ENCODE data around the gene PHC2. TPM values are rescaled to one million over a fixed set of nuclear protein-coding genes. Genes with fewer than 3 reads are reported as not detected.

PHC2 gene
- total RNA-seq, 1 experiment from 2014 or later: 137 TPM

GRCh38 chr1:33401471-33401870 lies 29.4 kb downstream of the PHC2 start:
- H3K9me3 Mint-ChIP-seq (ENCODE audit: unreplicated experiment): peaks cover 1% of the 10 kb centered on the region
- no peak overlapping the region for H3K27ac Mint-ChIP-seq (ENCODE audit: low read depth, unreplicated experiment)
- CTCF ChIA-PET: no interaction called here
- no TSS peak for BruUV-seq (replicated peaks)
- TF ChIP-seq CTCF (IDR thresholded peaks at IDR 0.05; ENCODE audit: unreplicated experiment): no peak
- H3K4me3 Mint-ChIP-seq (ENCODE audit: unreplicated experiment): no peak overlapping the region
- no peak for DNase-seq (ENCODE audit: unreplicated experiment)
- no peaks in the 10 kb centered on the region for H3K27me3 Mint-ChIP-seq (ENCODE audit: insufficient read depth, unreplicated experiment)
- intact Hi-C loops (cut with micrococcal nuclease): no loop called here
- POLR2A ChIA-PET: no interaction called here
- no peaks in the 10 kb centered on the region for H3K4me1 Mint-ChIP-seq (ENCODE audit: insufficient read depth, unreplicated experiment)
- no peaks in the 10 kb centered on the region for H3K36me3 Mint-ChIP-seq (ENCODE audit: insufficient read depth, unreplicated experiment)

GRCh38 chr1:33400153-33400911 lies 30.6 kb downstream of the PHC2 start:
- BruUV-seq (replicated peaks): no TSS peak
- Mint-ChIP-seq H3K27ac (ENCODE audit: low read depth, unreplicated experiment) (no peak overlapping the region), H3K4me1 (ENCODE audit: insufficient read depth, unreplicated experiment) (no peaks in the 10 kb centered on the region), H3K36me3 (ENCODE audit: insufficient read depth, unreplicated experiment) (no peaks in the 10 kb centered on the region), H3K27me3 (ENCODE audit: insufficient read depth, unreplicated experiment) (no peaks in the 10 kb centered on the region), H3K9me3 (ENCODE audit: unreplicated experiment) (no peaks in the 10 kb centered on the region), H3K4me3 (ENCODE audit: unreplicated experiment) (no peak overlapping the region)
- POLR2A ChIA-PET: interaction anchor here (1.0 kb wide), 1 partner anchor 11 kb away, joined by 3 read pairs; no protein-coding TSS in a partner anchor
- DNase-seq (ENCODE audit: unreplicated experiment): no peak
- no peak for TF ChIP-seq CTCF (IDR thresholded peaks at IDR 0.05; ENCODE audit: unreplicated experiment)
- CTCF ChIA-PET: interaction anchor here (0.6 to 0.7 kb wide), 2 partner anchors 71 to 305 kb away, joined by 3 read pairs; no protein-coding TSS in a partner anchor
- intact Hi-C loops (cut with micrococcal nuclease): no loop called here

- POLR2A ChIA-PET: no interaction called here
- no peaks in the 10 kb centered on the region for H3K4me1 Mint-ChIP-seq (ENCODE audit: insufficient read depth, unreplicated experiment)
- H3K27ac Mint-ChIP-seq (ENCODE audit: low read depth, unreplicated experiment): no peak overlapping the region
- intact Hi-C loops (cut with micrococcal nuclease): no loop called here
- no peaks in the 10 kb centered on the region for H3K36me3 Mint-ChIP-seq (ENCODE audit: insufficient read depth, unreplicated experiment)
- no peak for DNase-seq (ENCODE audit: unreplicated experiment)
- no peak for TF ChIP-seq CTCF (IDR thresholded peaks at IDR 0.05; ENCODE audit: unreplicated experiment)
- no peaks in the 10 kb centered on the region for H3K27me3 Mint-ChIP-seq (ENCODE audit: insufficient read depth, unreplicated experiment)
- BruUV-seq (replicated peaks): no TSS peak
- CTCF ChIA-PET: no interaction called here
- H3K4me3 Mint-ChIP-seq (ENCODE audit: unreplicated experiment): no peak overlapping the region
- no peaks in the 10 kb centered on the region for H3K9me3 Mint-ChIP-seq (ENCODE audit: unreplicated experiment)
Observed at GRCh38 chr1:33399375-33399774, 31.5 kb downstream of the PHC2 start.

- Mint-ChIP-seq H3K27me3 (ENCODE audit: insufficient read depth, unreplicated experiment) (no peaks in the 10 kb centered on the region), H3K36me3 (ENCODE audit: insufficient read depth, unreplicated experiment) (no peaks in the 10 kb centered on the region), H3K4me3 (ENCODE audit: unreplicated experiment) (no peak overlapping the region), H3K27ac (ENCODE audit: low read depth, unreplicated experiment) (no peak overlapping the region), H3K9me3 (ENCODE audit: unreplicated experiment) (no peaks in the 10 kb centered on the region), H3K4me1 (ENCODE audit: insufficient read depth, unreplicated experiment) (no peaks in the 10 kb centered on the region)
- CTCF ChIA-PET: no interaction called here
- no peak for TF ChIP-seq CTCF (IDR thresholded peaks at IDR 0.05; ENCODE audit: unreplicated experiment)
- no peak for DNase-seq (ENCODE audit: unreplicated experiment)
- intact Hi-C loops (cut with micrococcal nuclease): no loop called here
- POLR2A ChIA-PET: no interaction called here
- BruUV-seq (replicated peaks): no TSS peak
Observed at GRCh38 chr1:33397994-33398393, 32.9 kb downstream of the PHC2 start.
